NOMO-1 treated with DMSO at 0.1 percent for 48 hours (cell line): ENCODE results near the gene FGF7.
"Not testable (repeated sequence)": the region's sequence is repeated elsewhere in the genome, so short reads cannot be mapped to it uniquely, and the experiment has no call there.

Experiments used
- DNase-seq: peaks from one replicate; lab custom pipeline; 2025; ENCODE audit not compliant: unreplicated experiment; lab: John Stamatoyannopoulos, UW

The FGF7 gene, protein sequence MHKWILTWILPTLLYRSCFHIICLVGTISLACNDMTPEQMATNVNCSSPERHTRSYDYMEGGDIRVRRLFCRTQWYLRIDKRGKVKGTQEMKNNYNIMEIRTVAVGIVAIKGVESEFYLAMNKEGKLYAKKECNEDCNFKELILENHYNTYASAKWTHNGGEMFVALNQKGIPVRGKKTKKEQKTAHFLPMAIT

GRCh38 chr15:49423021-49423420, at the start of gene FGF7:
TSS of gene FGF7 (plus strand) at chr15:49423242. CDS start at chr15:49424298, 1,056 bp downstream.
- DNase-seq: no peak

GRCh38 chr15:49379996-49380395, 43.0 kb upstream of the FGF7 start:
- DNase-seq: peak; percentile 41

DNA sequence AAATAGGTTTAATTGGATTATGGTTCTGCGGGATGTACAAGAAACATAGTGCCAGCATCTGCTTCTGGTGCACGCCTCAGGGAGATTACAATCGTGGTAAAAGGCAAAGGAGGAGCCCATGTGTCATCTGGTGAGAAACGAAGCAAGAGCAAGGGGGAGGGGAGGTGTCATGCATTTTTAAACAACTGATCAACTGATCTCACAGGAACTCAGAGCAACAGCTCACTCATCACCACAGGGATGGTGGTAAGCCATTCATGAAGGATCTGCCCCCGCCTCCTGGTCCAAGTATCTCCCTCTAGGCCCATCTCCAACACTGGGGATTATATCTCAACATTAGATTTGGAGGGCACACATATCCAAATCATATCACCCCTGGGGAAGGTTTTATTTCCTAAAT, 42.1 kb upstream of the FGF7 start:
- no peak for DNase-seq

DNA sequence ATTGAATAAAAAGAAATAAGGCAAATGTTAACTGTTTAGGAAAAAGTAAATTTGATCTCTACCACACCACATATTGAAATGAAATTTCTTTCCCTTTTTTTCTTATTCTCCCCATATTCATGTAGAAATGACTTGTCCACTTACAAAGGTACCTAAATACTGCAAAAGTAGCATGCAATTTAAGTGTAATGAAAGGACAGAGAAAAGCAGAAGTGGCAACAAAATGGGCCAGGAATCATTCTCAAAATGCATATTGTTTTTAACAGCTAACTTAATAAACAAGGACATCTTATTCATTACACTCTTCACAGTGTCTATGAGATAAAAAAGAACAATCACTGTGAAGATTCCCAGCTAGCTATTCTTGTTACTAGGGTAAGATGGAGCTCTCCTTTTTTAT, 40.6 kb upstream of the FGF7 start:
- DNase-seq: no peak

GRCh38 chr15:49383266-49383665, 39.8 kb upstream of the FGF7 start:
- no peak for DNase-seq

DNA sequence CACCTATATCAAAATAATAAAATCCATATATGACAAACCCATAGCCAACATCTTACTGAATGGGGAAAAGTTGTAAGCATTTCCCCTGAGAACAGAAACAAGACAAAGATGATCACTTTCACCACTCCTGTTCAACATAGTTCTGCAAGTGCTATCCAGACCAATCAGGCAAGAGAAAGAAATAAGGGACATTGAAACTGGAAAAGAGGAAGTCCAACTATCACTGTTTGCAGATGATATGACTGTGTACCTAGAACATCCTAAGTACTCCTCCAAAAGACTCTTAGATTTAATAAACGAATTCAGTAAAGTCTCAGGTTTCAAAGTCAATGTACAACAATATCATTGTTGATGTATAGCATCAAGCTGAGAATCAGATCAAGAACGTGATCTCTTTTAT, 35.6 kb upstream of the FGF7 start:
- peak; percentile 88 for DNase-seq

DNA sequence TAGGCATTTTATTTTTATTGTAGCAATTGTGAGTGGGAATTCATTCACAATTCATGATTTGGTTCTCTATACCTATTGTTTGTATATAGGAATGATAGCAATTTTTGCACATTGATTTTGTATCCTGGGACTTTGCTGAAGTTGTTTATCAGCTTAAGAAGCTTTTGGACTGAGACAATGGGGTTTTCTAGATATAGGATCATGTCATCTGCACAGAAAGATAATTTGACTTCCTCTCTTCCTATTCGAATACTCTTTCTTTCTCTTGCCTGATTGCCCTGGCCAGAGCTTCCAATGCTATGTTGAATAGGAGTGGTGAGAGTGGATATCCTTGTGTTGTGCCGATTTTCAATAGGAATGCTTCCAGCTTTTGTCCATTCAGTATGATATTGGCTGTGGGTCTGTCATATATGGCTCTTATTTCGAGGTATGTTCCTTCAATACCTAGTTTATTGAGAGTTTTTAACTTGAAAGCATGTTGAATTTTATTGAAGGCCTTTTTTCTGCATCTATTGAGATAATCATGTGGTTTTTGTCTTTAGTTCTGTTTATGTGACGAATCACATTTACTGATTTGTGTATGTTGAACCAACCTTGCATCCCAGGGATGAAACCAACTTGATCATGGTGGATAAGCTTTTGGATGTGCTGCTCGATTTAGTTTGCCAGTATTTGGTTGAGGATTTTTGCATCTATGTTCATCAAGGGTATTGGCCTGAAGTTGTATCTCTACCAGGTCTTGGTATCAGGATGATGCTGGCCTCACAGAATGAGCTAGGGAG, 20.3 kb upstream of the FGF7 start:
- DNase-seq: not testable (repeated sequence)

GRCh38 chr15:49406352-49407118, 16.5 kb upstream of the FGF7 start:
- no peak for DNase-seq

DNA sequence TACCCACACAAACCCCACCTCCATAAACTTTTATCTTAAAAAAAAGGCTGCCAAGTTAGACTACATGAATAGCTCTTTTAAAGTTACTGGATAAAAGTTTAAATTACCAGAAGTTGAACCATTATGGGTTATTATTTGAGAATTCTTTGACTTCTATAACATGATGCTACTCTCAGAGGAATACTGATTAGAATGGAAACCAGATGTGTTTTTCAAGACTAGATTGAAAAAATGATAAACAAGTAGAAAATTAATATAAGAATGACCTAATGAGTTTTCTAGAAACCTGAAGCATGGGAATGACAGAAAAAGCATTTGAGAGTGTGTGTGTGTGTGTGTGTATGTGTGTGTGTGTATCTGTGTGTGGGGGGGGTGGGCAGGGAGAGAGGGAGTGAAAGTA, 12.4 kb upstream of the FGF7 start:
- DNase-seq: no peak

DNA sequence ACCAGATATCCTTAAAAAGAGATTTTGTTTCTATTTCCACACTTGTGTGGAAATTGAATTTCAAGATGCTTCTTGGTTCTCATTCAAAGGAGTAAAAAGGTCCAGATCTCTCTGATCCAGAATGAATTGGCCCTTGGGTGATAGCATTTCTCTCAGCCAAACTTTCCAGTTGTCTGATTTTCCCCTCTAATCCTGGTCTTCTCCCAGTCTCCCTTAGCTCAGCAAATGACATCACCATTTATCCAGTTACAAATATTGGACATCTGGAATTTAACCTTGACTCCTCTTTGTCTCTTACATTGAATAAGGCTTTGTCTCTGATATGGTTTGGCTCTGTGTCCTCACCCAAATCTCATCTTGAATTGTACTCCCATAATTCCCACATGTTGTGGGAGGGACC, 10.2 kb upstream of the FGF7 start:
- DNase-seq: no peak

GRCh38 chr15:49415149-49415548, 7.9 kb upstream of the FGF7 start:
- DNase-seq: no peak

DNA sequence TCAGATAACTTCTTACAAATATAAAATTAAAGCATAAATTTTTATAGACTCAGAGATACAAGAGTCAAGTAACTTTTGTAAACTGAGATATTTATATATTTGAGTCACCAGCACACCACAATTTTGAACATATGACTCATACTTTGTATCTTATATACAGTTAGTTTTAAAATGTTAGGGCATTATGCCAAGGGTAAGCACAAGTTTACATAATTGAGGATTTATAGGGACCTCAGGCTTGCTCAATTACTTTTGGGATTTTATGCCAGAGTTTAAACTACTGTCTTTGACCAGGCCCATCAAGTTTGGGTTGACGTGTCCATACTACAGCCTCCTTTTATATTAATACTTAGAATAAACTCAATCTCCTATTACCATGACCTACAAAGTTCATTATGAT, 7.4 kb upstream of the FGF7 start:
- no peak for DNase-seq

- no peak for DNase-seq
Measured at GRCh38 chr15:49418811-49419210, 4.2 kb upstream of the FGF7 start.

GRCh38 chr15:49421991-49422390, 1.1 kb upstream of the FGF7 start:
- DNase-seq: no peak

DNA sequence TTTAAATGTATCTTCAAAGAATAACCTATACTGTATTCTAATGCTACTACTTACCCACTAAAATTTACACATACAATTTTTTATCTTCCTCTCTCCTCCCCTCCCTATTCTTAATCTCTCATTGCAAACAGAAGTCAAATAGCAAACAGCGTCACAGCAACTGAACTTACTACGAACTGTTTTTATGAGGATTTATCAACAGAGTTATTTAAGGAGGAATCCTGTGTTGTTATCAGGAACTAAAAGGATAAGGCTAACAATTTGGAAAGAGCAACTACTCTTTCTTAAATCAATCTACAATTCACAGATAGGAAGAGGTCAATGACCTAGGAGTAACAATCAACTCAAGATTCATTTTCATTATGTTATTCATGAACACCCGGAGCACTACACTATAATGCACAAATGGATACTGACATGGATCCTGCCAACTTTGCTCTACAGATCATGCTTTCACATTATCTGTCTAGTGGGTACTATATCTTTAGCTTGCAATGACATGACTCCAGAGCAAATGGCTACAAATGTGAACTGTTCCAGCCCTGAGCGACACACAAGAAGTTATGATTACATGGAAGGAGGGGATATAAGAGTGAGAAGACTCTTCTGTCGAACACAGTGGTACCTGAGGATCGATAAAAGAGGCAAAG, 984 bp downstream of the FGF7 start:
- DNase-seq: no peak

- DNase-seq: no peak
Measured at GRCh38 chr15:49424954-49425353, 1.9 kb downstream of the FGF7 start.

DNA sequence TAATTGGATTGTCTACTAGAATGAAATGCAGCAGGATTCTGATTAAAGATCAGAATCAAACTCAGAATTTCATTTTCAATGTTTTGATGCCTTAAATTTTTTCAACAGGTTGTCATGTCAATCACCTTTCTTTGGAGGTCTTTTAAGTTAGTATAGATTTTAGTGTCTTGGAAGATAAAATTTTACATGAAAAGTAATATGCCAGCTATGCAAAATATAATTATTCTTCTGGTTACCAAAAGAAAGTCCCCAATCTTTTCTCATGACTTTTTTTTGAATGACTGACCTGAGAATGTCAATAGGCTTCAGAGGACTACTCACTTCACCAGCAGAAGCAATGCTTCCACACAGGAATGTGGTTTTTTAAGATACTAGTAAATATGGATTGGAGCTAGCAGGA, 4.3 kb downstream of the FGF7 start:
- no peak for DNase-seq

GRCh38 chr15:49428409-49429095, 5.5 kb downstream of the FGF7 start:
- no peak for DNase-seq

DNA sequence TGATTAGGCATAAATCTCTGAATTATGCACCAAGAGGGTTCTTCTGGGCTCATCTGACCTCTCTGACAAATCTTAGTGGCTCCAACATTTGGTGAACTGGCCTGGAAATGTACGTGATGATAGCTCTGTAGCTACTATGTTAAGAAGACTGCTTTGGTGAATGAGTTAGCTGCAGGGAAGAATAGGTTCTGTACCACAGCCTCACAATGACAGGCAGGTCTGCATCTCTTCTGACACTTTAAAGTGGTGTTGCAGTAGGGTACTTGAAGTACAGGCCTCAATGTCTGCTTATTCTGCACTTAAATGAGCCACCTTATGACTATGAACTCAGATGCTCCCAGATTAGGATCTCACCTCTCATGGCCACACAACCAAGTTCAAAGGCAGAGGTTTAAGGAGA, 7.0 kb downstream of the FGF7 start:
- DNase-seq: no peak

DNA sequence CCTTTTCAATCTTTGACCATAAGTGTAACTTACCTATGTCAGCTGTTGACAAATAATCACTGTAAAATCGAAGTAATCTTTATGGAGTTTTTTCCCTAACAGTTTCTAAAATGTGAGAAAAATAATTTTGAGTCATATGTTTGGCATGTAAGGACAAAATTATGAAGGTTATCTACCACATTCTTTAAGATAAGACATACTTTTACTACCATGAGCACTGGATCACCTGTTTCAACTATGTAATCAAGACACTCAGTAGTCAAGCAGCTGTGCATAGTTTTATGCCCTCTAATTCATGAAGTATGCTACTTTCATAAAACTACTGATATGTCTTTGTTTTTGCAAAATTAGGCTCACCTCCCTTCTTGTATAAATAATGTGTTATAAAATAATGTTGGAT, 12.1 kb downstream of the FGF7 start:
- no peak for DNase-seq

- DNase-seq: no peak
Measured at GRCh38 chr15:49436751-49437150, 13.7 kb downstream of the FGF7 start.
